Spleen (tissue), 11 donors: ENCODE measurements around the gene SYNM. TPM values are rescaled to one million over a fixed set of nuclear protein-coding genes. Genes with fewer than 3 reads are reported as not detected.

Experiments used
- DNase-seq: peaks from one replicate; pipeline ENCODE4 v3.0.0-alpha.2; 2020
- H3K27ac ChIP-seq, 8 donors: fragments of 200-600 bp; sonication (generic) in 7 of 8; 1 replicate in 4 of 8; 2 replicates in 4 of 8; pipeline versions ENCODE4 v1.5.0 to v1.8.0; 2016 to 2021; ENCODE audit warnings: inconsistent platforms in 4 of 8, mild to moderate bottlenecking in 4 of 8, moderate library complexity in 1 of 8
- H3K27me3 ChIP-seq, 7 donors: fragments of 200-600 bp; sonication (generic) in 6 of 7; replicated peaks in 1 of 7; 1 replicate in 4 of 7; 2 replicates in 3 of 7; pipeline versions ENCODE4 v1.5.0 to v1.8.0; 2016 to 2021; ENCODE audit warnings: inconsistent platforms in 3 of 7, mild to moderate bottlenecking in 1 of 7
- H3K36me3 ChIP-seq, 6 donors: fragments of 200-600 bp; sonication (generic) in 5 of 6; 1 replicate in 4 of 6; 2 replicates in 2 of 6; pipeline versions ENCODE4 v1.5.0 to v1.8.0; 2016 to 2021; ENCODE audit warnings: inconsistent platforms in 2 of 6
- H3K4me1 ChIP-seq, 6 donors: fragments of 200-600 bp; sonication (generic) in 5 of 6; 1 replicate in 3 of 6; 2 replicates in 3 of 6; pipeline versions ENCODE4 v1.5.0 to v1.8.0; 2016 to 2021; ENCODE audit warnings: inconsistent platforms in 3 of 6
- H3K4me3 ChIP-seq, 8 donors: fragments of 200-600 bp; sonication (generic) in 7 of 8; 1 replicate in 4 of 8; 2 replicates in 4 of 8; pipeline versions ENCODE4 v1.5.0 to v1.8.0; 2016 to 2021; ENCODE audit warnings: inconsistent platforms in 4 of 8, mild to moderate bottlenecking in 4 of 8, moderate library complexity in 2 of 8
- H3K9me3 ChIP-seq, 8 donors: fragments of 200-600 bp; sonication (generic) in 7 of 8; 1 replicate in 4 of 8; 2 replicates in 4 of 8; pipeline versions ENCODE4 v1.5.0 to v1.8.0; 2016 to 2021; ENCODE audit warnings: inconsistent platforms in 4 of 8
- POLR2A ChIP-seq, 3 donors: fragments of 450-650 bp; IDR thresholded peaks; one replicate each; pipeline ENCODE4 v1.5.1; 2017; ENCODE audit warnings: antibody characterized with exemption in 3 of 3, mild to moderate bottlenecking in 1 of 3
- POLR2AphosphoS5 ChIP-seq, 3 donors: sonication (generic); formaldehyde crosslinking; IDR thresholded peaks; one replicate each; pipeline ENCODE4 v1.5.1; 2017; ENCODE audit warnings: antibody characterized with exemption in 3 of 3
- WGBS, 5 donors: extraction: QIAGEN DNeasy Blood & Tissue Kit in 3 of 5; methylation state at CpG; one replicate each; pipeline versions ENCODE4 v1.1.5 to v1.1.7; 2013 to 2018; 5-methylcytosine and 5-hydroxymethylcytosine counted together
- intact Hi-C: fragments of 100-400 bp; cut with DNase I; formaldehyde crosslinking; loops from one replicate; pipeline ENCODE4 v1.15.0; 2023; ENCODE audit warnings: low total_unique reads
- polyA plus RNA-seq, 3 donors: library from polyadenylated mRNA; stranded (reverse); fragments of 200-250 nt; gene quantifications; one replicate each; pipeline ENCODE4 v1.2.1, GENCODE V29; 2013
- total RNA-seq, 7 donors: library from RNA; depleted of rRNA in 3 of 7; stranded (reverse); fragments of >200 nt in 3 of 7; fragmentation: NEBNext Ultra II Directional in 4 of 7; extraction: Animal tissue kit (Norgen Biotek cat#: 25700) in 4 of 7; gene quantifications; one replicate each; pipeline versions ENCODE4 v1.1.0 to v1.2.1, GENCODE V29; 2016 to 2021
- TF ChIP-seq, protein P1 (sequence below), 11 experiments: fragments of 200-600 bp in 7 of 11; fragments of 450-650 bp in 4 of 11; sonication (generic) in 4 of 11; IDR thresholded peaks in 8 of 11; conservative IDR thresholded peaks in 3 of 11; 1 replicate in 7 of 11; 2 replicates in 4 of 11; pipeline versions ENCODE4 v1.4.0 to v1.8.0; 2016 to 2021; ENCODE audit warnings: antibody characterized with exemption in 11 of 11, inconsistent platforms in 4 of 11, mild to moderate bottlenecking in 1 of 11
- donor health status: healthy with polysubstance abuse.
- donor health status: DM: no; HTN: no; CAD: no; lungs with moderate emphysema.
- donor health status: DM: no; HTN: no; CAD: no.
- donor health status: Bipolar disorder and iron deficiency.
- donor health status: healthy.
- donor health status: DM: no; HTN: no; CAD: no.
- donor health status: DM: yes; HTN: yes; CAD: no.

Gene SYNM
- total and polyA plus RNA-seq, 10 donors = 3.3 to 10.7 (median 4.1) TPM

DNA sequence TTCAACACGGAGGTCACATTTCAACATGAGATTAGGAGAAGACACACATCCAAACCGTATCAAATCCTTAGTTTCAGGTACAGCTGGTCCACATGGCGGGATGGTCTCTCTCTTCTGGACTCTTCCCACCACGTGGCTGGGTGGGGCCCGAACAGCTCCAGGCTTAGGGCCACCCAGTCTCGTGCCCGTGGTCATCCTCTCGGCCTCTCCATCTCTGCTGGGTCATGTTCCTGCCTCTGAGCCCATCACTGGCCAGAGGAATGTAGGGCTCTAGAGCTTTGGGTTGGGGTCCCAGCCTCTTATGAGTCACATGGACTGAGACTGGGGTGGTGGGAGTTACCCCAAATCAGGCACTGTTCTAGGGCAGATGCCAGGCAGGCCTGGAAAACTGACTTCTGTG lies 12.2 kb downstream of the SYNM start:
- Histone ChIP-seq H3K27me3 (no peaks in the 10 kb centered on the region), H3K36me3 (peaks cover 0 to 4% (median 0%) of the 10 kb centered on the region in 6 donors), H3K9me3 (no peaks in the 10 kb centered on the region), H3K4me3 (no peak overlapping the region), H3K27ac (no peak overlapping the region), H3K4me1 (no peaks in the 10 kb centered on the region)
- 81 to 96% (median 89%) methylated on average over 6 to 8 of the region's 8 CpGs for WGBS, 5 donors
- TF ChIP-seq, protein P1, sequence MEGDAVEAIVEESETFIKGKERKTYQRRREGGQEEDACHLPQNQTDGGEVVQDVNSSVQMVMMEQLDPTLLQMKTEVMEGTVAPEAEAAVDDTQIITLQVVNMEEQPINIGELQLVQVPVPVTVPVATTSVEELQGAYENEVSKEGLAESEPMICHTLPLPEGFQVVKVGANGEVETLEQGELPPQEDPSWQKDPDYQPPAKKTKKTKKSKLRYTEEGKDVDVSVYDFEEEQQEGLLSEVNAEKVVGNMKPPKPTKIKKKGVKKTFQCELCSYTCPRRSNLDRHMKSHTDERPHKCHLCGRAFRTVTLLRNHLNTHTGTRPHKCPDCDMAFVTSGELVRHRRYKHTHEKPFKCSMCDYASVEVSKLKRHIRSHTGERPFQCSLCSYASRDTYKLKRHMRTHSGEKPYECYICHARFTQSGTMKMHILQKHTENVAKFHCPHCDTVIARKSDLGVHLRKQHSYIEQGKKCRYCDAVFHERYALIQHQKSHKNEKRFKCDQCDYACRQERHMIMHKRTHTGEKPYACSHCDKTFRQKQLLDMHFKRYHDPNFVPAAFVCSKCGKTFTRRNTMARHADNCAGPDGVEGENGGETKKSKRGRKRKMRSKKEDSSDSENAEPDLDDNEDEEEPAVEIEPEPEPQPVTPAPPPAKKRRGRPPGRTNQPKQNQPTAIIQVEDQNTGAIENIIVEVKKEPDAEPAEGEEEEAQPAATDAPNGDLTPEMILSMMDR (IDR thresholded peaks at IDR 0.05 in 8 of 11, conservative IDR thresholded peaks at IDR 0.05 in 3 of 11) = no peak
- TF ChIP-seq POLR2A (IDR thresholded peaks at IDR 0.05) (no peak), POLR2AphosphoS5 (IDR thresholded peaks at IDR 0.05) (no peak)
- DNase-seq = no peak
- intact Hi-C loops = no loop called here

DNA sequence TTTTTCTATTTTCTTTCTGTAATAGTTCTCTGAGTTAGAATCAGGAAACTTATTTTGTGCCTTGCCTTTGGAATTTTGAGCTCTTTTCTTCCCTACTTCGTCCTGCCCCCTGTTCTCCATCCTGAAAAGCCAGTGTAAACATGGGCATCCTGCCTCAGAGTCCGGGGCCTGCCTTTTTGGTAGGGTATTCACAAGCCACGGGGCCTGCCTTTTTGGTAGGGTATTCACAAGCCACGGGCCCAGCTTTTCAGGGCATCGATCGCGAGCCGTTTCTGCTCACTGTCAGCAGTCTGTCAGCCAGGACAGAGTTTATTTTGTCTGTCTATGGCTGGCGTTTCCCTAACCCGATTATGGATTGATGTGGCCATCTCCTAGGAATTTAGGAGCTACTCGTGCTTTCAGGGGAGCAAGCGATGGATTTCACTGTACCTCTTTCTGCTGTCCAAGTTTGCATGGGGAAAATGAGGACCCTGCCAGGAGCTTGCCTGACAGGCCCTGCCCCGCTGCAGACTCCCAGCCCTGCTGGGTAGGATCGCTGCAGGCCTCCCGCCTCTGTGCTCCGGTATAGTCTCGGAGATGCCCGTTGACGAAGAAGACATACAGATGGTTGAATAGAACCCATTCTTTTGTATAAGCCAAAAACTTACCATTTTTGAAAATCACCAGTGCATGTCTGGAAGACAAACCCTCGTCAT lies 12.8 kb downstream of the SYNM start:
- Histone ChIP-seq H3K4me3 (no peak overlapping the region), H3K36me3 (peaks cover 0 to 4% (median 0%) of the 10 kb centered on the region in 6 donors), H3K4me1 (no peaks in the 10 kb centered on the region), H3K27ac (no peak overlapping the region), H3K27me3 (peaks cover 0 to under 1% (median 0%) of the 10 kb centered on the region in 7 donors), H3K9me3 (no peaks in the 10 kb centered on the region)
- 85 to 93% (median 89%) methylated on average over 20 of the region's 20 CpGs for WGBS, 5 donors
- no peak for DNase-seq
- TF ChIP-seq POLR2A (IDR thresholded peaks at IDR 0.05) (no peak), POLR2AphosphoS5 (IDR thresholded peaks at IDR 0.05) (no peak)
- TF ChIP-seq, protein P1 (IDR thresholded peaks at IDR 0.05 in 8 of 11, conservative IDR thresholded peaks at IDR 0.05 in 3 of 11) = no peak
- intact Hi-C loops = no loop called here

DNA sequence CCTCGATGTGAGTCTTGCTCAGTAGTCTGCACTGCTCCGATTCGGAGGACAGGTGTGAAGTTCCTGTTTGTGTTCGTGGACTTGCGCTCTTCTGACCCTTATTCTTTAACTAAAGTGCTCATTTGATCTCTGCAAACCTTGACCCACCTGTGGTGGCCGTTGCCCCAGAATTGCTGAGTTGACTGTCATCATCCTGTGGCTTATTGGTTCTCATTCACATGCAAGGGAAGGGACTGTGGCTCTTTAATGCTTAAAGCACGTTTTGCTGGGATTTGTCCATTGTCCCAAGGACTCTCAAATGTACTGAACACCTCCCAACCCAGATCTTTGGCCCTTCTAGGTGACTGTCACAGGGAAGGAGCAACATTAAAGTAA lies 13.4 kb downstream of the SYNM start:
- peaks cover 0 to 2% (median under 1%) of the 10 kb centered on the region in 6 donors for H3K4me1 ChIP-seq
- peaks cover 0 to 4% (median 0%) of the 10 kb centered on the region in 6 donors for H3K36me3 ChIP-seq
- intact Hi-C loops = no loop called here
- DNase-seq = no peak
- no peak overlapping the region for H3K27ac ChIP-seq
- H3K4me3 ChIP-seq = no peak overlapping the region
- no peaks in the 10 kb centered on the region for H3K9me3 ChIP-seq
- WGBS, 5 donors = 82 to 88% (median 83%) methylated on average over 7 of the region's 7 CpGs
- peaks cover 0 to 6% (median 0%) of the 10 kb centered on the region in 7 donors for H3K27me3 ChIP-seq
- TF ChIP-seq, protein P1 (IDR thresholded peaks at IDR 0.05 in 8 of 11, conservative IDR thresholded peaks at IDR 0.05 in 3 of 11) = no peak
- TF ChIP-seq POLR2A (IDR thresholded peaks at IDR 0.05) = no peak
- no peak for TF ChIP-seq POLR2AphosphoS5 (IDR thresholded peaks at IDR 0.05)

DNA sequence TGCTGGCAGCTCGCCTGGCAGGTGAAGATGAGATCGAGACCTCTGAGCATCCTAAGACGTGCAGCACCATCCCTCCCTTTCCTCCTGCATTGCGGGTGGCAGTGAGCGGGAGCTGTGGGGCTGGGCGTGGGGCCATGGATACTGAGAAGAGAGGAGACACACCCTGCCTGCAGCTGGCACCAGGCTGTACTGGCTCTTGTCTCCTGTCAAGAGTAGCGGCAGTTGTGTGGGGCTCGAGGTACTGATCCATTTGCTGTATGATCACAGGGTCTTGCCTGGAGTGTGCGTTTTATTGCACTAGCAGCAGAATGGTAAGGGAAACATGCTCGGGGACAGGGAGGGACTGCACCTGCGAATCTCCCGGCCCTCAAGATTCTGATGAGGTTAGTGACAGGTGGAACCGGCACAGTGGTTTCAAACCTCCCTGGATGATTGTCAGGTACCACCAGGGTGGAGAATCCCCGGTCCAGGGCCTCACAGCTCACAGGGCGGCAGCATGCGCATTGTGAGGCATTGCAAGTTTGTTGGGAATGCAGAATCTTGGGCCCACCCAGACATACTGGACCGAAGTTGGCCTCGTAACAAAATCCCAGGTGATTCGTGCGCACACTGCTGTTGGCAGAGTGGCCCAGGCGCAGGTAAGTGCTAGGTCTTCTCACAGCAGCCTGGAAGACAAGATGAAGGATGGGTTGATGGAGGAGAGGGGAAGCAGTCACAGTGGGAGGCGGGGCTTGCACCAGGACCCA lies 14.1 kb downstream of the SYNM start:
- 90 to 96% (median 93%) methylated on average over 18 to 22 of the region's 22 CpGs for WGBS, 5 donors
- no peaks in the 10 kb centered on the region for H3K9me3 ChIP-seq
- H3K27ac ChIP-seq = no peak overlapping the region
- no peak overlapping the region for H3K4me3 ChIP-seq
- H3K4me1 ChIP-seq = peaks cover 3 to 10% (median 7%) of the 10 kb centered on the region in 6 donors
- H3K36me3 ChIP-seq = peaks cover 0 to 4% (median 0%) of the 10 kb centered on the region in 6 donors
- no peak for DNase-seq
- H3K27me3 ChIP-seq = peaks cover 0 to 13% (median 0%) of the 10 kb centered on the region in 7 donors
- intact Hi-C loops = no loop called here
- TF ChIP-seq, protein P1 (IDR thresholded peaks at IDR 0.05 in 8 of 11, conservative IDR thresholded peaks at IDR 0.05 in 3 of 11) = no peak
- no peak for TF ChIP-seq POLR2AphosphoS5 (IDR thresholded peaks at IDR 0.05)
- TF ChIP-seq POLR2A (IDR thresholded peaks at IDR 0.05) = no peak
